ENCODE measurements around the gene PM20D2. TPM values are rescaled to one million over a fixed set of nuclear protein-coding genes. Genes with fewer than 3 reads are reported as not detected.

The PM20D2 gene
- total and polyA plus RNA-seq, 2 experiments from 2014 or later: 2.1 to 6.8 TPM

DNA sequence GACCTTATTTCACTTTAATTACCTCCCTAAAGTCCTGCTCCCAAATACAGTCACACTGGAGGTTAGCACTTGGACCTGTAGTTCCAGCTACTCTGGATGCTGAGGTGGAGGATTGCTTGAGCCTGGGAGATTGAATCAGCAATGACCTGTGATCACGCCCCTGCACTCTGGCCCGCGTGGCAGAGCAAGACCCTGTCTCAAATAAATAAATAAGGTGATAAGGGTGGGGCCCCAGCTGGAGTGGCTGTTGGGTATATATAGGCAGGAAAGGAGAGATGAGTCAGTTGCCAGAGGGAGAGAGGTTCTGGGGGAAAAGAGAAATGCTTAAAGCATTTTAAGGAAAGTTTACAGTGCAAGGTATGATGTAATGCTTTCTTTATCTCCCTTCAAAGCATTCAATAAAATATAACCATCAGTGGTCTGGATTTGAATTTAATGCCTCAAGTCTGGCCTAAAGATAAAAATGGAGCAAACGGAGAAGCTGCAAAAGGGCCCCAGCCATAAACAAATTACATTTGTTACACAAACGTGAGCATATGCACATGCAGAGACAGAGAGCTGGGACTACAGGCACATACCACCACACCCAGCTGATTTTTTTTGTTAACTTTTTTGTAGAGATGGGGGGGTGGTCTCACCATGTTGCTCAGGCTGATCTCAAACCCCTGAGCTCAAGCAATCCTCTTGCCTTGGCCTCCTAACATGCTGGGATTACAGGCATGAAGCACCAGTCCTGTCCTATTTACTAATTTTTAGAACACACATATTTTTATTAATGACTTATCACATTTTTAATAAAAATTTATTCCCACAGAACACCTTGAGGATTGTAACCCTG lies 6.1 kb upstream of the PM20D2 start:
- Histone ChIP-seq H3K9me3 (ENCODE audit: low read depth) (no peaks in the 10 kb centered on the region), H3K4me1 (ENCODE audit: insufficient read depth) (peaks cover 17% of the 10 kb centered on the region), H3K4me3 (no peak overlapping the region), H4K20me1 (ENCODE audit: insufficient read depth) (no peaks in the 10 kb centered on the region), H2AFZ (no peak overlapping the region), H3K36me3 (ENCODE audit: low read depth) (no peaks in the 10 kb centered on the region), H3K27ac (no peak overlapping the region), H3K4me2 (ENCODE audit: unreplicated experiment) (no peak overlapping the region), H3K9me2 (ENCODE audit: insufficient read depth) (no peaks in the 10 kb centered on the region), H3K9ac (no peak overlapping the region), H3K27me3 (replicated peaks; ENCODE audit: insufficient read depth) (no peaks in the 10 kb centered on the region), H3F3A (ENCODE audit: insufficient read depth) (peaks cover 16% of the 10 kb centered on the region), H3K79me2 (ENCODE audit: insufficient read depth) (no peaks in the 10 kb centered on the region)
- WGBS, 2 experiments (ENCODE audit: low coverage in 1 of 2, low lambda C conversion rate in 2 of 2, missing lambda C conversion rate in 2 of 2): 91 to 92% methylated on average over 5 of the region's 5 CpGs
- in situ Hi-C loops (cut with MboI): no loop called here
- DNase-seq: peak; percentile 39
- TF ChIP-seq EZH2 (IDR thresholded peaks at IDR 0.05; ENCODE audit: insufficient read depth, poor library complexity, severe bottlenecking): no peak
- no peak for TF ChIP-seq EZH2phosphoT487 (IDR thresholded peaks at IDR 0.05; ENCODE audit: insufficient read depth, low read depth)

- H3K9ac ChIP-seq: no peak overlapping the region
- H3K4me3 ChIP-seq: no peak overlapping the region
- in situ Hi-C loops (cut with MboI): no loop called here
- 71 to 75% methylated on average over 7 of the region's 7 CpGs for WGBS, 2 experiments (ENCODE audit: low coverage in 1 of 2, low lambda C conversion rate in 2 of 2, missing lambda C conversion rate in 2 of 2)
- peaks cover 17% of the 10 kb centered on the region for H3K4me1 ChIP-seq (ENCODE audit: insufficient read depth)
- H3K27me3 ChIP-seq (replicated peaks; ENCODE audit: insufficient read depth): no peaks in the 10 kb centered on the region
- no peak overlapping the region for H3K4me2 ChIP-seq (ENCODE audit: unreplicated experiment)
- H3F3A ChIP-seq (ENCODE audit: insufficient read depth): peaks cover 16% of the 10 kb centered on the region
- no peak for TF ChIP-seq EZH2 (IDR thresholded peaks at IDR 0.05; ENCODE audit: insufficient read depth, poor library complexity, severe bottlenecking)
- no peak overlapping the region for H2AFZ ChIP-seq
- H3K36me3 ChIP-seq (ENCODE audit: low read depth): no peaks in the 10 kb centered on the region
- H3K9me2 ChIP-seq (ENCODE audit: insufficient read depth): no peaks in the 10 kb centered on the region
- no peaks in the 10 kb centered on the region for H3K79me2 ChIP-seq (ENCODE audit: insufficient read depth)
- H3K9me3 ChIP-seq (ENCODE audit: low read depth): no peaks in the 10 kb centered on the region
- 0 out of 2 replicates have a peak overlapping the region, but pooled peaks have one; percentile 1 for H3K27ac ChIP-seq
- peak; percentile 65 for DNase-seq
- H4K20me1 ChIP-seq (ENCODE audit: insufficient read depth): no peaks in the 10 kb centered on the region
Observed at GRCh38 chr6:89140347-89141156, 5.3 kb upstream of the PM20D2 start.

DNA sequence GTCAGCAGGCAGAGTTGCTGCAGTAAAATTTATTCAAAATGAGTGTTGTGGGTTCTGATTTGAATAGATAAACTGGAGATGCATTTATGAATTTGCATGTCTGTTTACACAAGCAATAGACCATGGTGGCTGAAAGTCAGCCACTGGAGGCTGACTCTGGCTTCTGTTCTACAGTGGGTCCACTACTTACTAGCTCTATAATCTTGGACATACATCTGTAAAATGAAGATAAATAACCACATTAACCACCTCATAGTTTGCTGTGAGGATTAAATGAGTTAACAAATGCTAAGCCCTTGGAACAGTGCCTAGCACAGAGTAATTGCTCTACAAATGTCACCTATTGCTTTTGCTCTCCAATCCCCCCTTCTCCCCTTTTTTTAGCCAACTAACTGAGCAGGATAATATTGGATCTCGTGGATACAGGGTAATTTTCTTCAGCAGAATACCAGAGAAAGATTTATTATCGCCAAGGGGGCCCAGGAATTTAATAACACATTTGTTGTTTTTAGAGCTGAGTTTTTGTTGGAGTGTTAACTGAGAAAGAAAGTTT lies 1.4 kb upstream of the PM20D2 start:
- Histone ChIP-seq H3F3A (ENCODE audit: insufficient read depth) (peaks cover 23% of the 10 kb centered on the region), H3K27ac (no peak overlapping the region), H4K20me1 (ENCODE audit: insufficient read depth) (no peaks in the 10 kb centered on the region), H3K9ac (no peak overlapping the region), H3K4me2 (ENCODE audit: unreplicated experiment) (no peak overlapping the region), H3K9me2 (ENCODE audit: insufficient read depth) (no peaks in the 10 kb centered on the region), H3K4me1 (ENCODE audit: insufficient read depth) (peaks cover 20% of the 10 kb centered on the region), H3K27me3 (replicated peaks; ENCODE audit: insufficient read depth) (no peaks in the 10 kb centered on the region), H3K4me3 (no peak overlapping the region), H3K79me2 (ENCODE audit: insufficient read depth) (no peaks in the 10 kb centered on the region), H2AFZ (no peak overlapping the region), H3K9me3 (ENCODE audit: low read depth) (no peaks in the 10 kb centered on the region), H3K36me3 (ENCODE audit: low read depth) (no peaks in the 10 kb centered on the region)
- TF ChIP-seq EZH2 (IDR thresholded peaks at IDR 0.05; ENCODE audit: insufficient read depth, poor library complexity, severe bottlenecking): no peak
- TF ChIP-seq EZH2phosphoT487 (IDR thresholded peaks at IDR 0.05; ENCODE audit: insufficient read depth, low read depth): no peak
- in situ Hi-C loops (cut with MboI): no loop called here
- WGBS, 2 experiments (ENCODE audit: low coverage in 1 of 2, low lambda C conversion rate in 2 of 2, missing lambda C conversion rate in 2 of 2): 66 to 69% methylated on average over 2 of the region's 2 CpGs
- no peak for DNase-seq

DNA sequence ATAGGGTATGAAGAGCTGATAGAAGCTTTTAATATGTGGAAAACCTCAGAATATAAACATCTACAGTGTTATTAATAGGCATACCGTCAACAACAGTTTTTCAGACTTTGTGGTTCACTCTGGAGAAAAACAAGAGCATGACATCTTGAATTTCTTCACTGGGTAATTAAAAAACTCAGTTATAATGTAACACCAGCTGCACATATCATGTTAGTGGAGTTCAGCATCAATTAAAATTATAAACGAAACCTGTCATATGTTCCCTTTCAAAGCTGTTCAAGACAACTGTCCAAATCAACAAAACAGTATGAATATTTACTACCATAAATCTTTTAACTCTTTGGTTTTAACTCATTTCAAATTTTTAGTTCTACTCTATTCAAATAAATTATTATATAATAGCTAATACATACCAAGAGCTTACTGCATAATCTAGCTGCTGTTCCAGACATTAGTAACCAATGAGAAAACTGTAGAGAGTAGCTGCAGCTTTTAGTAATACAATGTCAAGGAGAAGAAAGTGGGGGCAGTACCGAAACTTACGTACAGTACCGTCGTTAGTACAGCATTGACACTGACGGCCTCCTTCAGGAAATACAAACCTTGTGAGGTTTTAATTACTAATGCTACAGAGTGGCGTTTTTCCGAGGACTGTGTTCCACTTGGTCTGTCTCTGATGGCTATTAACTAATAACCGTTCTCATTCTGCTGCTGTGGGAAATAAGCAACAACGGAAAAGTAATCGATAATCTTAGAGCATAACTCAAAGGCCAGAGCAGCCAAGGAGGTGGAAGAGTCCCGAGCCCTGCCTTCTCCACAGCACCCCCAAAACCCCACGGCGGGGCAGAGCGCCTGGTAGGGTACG lies 532 bp upstream of the PM20D2 start:
- Histone ChIP-seq H3K9me3 (ENCODE audit: low read depth) (no peaks in the 10 kb centered on the region), H4K20me1 (ENCODE audit: insufficient read depth) (no peaks in the 10 kb centered on the region), H3K9ac (peak overlapping the region; percentile 74), H3K79me2 (ENCODE audit: insufficient read depth) (no peaks in the 10 kb centered on the region), H3K27ac (no peak overlapping the region), H3K9me2 (ENCODE audit: insufficient read depth) (no peaks in the 10 kb centered on the region), H3K27me3 (replicated peaks; ENCODE audit: insufficient read depth) (no peaks in the 10 kb centered on the region), H3K4me3 (peak overlapping the region; percentile 76), H2AFZ (peak overlapping the region; percentile 93), H3K4me1 (ENCODE audit: insufficient read depth) (peaks cover 11% of the 10 kb centered on the region), H3F3A (ENCODE audit: insufficient read depth) (peaks cover 14% of the 10 kb centered on the region), H3K36me3 (ENCODE audit: low read depth) (no peaks in the 10 kb centered on the region), H3K4me2 (ENCODE audit: unreplicated experiment) (peak overlapping the region; percentile 93)
- WGBS, 2 experiments (ENCODE audit: low coverage in 1 of 2, low lambda C conversion rate in 2 of 2, missing lambda C conversion rate in 2 of 2): 6% methylated on average over 17 of the region's 17 CpGs
- DNase-seq: peak; percentile 52
- in situ Hi-C loops (cut with MboI): no loop called here
- TF ChIP-seq EZH2 (IDR thresholded peaks at IDR 0.05; ENCODE audit: insufficient read depth, poor library complexity, severe bottlenecking) (no peak), EZH2phosphoT487 (IDR thresholded peaks at IDR 0.05; ENCODE audit: insufficient read depth, low read depth) (no peak)

Data from GM23248 (cell line).